K562 (cell line): ENCODE data around the gene PPP4C. TPM values are rescaled to one million over a fixed set of nuclear protein-coding genes. Genes with fewer than 3 reads are reported as not detected.

Source experiments
- ARHGAP35 ChIP-seq: fragments of 450-650 bp; IDR thresholded peaks from 2 replicates; pipeline ENCODE4 v1.6.1; 2018; ENCODE audit not compliant: partially characterized antibody
- BMI1 ChIP-seq: fragments of 150-350 bp; IDR thresholded peaks from 2 replicates; pipeline ENCODE4 v1.6.1; 2014; ENCODE audit warnings: low read length
- JUND ChIP-seq, 2 experiments: IDR thresholded peaks; 2 replicates in 1 of 2; 3 replicates in 1 of 2; pipeline ENCODE4 v1.6.1; 2011; ENCODE audit warnings: borderline replicate concordance in 2 of 2, low read depth in 2 of 2, low read length in 2 of 2, improper control_type of control experiment in 1 of 2, missing biosample characterization in 1 of 2, missing genetic modification characterization in 1 of 2, missing genetic modification reagents in 1 of 2
- MYC ChIP-seq, 2 experiments: fragments of 250-450 bp in 1 of 2; sonication (Bioruptor Pico) in 1 of 2; IDR thresholded peaks; 2 replicates each; pipeline versions ENCODE4 v1.5.1 to v1.6.1; 2012 to 2021; ENCODE audit warnings: low read depth in 2 of 2, borderline replicate concordance in 1 of 2, improper control_type of control experiment in 1 of 2, low read length in 1 of 2, mild to moderate bottlenecking in 1 of 2, moderate library complexity in 1 of 2
- NRF1 ChIP-seq, 2 experiments: fragments of 450-650 bp; IDR thresholded peaks in 1 of 2; conservative IDR thresholded peaks in 1 of 2; 2 replicates each; pipeline ENCODE4 v1.6.1; 2014; ENCODE audit warnings: mild to moderate bottlenecking in 2 of 2
- RBM22 ChIP-seq: fragments of 200-400 bp; formaldehyde crosslinking; IDR thresholded peaks from 2 replicates; pipeline ENCODE4 v1.6.1; 2018; ENCODE audit warnings: low read length, low read depth; ENCODE audit not compliant: poor library complexity, severe bottlenecking
- RCOR1 ChIP-seq, 2 experiments: IDR thresholded peaks; 2 replicates each; pipeline ENCODE4 v1.6.1; 2012; ENCODE audit warnings: low read depth in 2 of 2, low read length in 2 of 2, borderline replicate concordance in 1 of 2, improper control_type of control experiment in 1 of 2
- RFX1 ChIP-seq: fragments of 450-650 bp; IDR thresholded peaks from 2 replicates; pipeline ENCODE4 v1.6.1; 2016; ENCODE audit warnings: mild to moderate bottlenecking, moderate library complexity
- TCF3 ChIP-seq: sonication (generic); formaldehyde crosslinking; IDR thresholded peaks from 2 replicates; pipeline ENCODE4 v1.4.0; 2020; ENCODE audit warnings: mild to moderate bottlenecking, missing genetic modification reagents
- TRIM24 ChIP-seq, 2 experiments: fragments of 450-650 bp; IDR thresholded peaks; 2 replicates each; pipeline ENCODE4 v1.6.1; 2016
- polyA plus RNA-seq, 8 experiments: library from polyadenylated mRNA; depleted of rRNA in 4 of 8; stranded (reverse) in 5 of 8; unstranded in 3 of 8; fragments of >200 nt; fragmentation: Nextera tagmentation in 2 of 8; fragmentation: Illumina TruSeq in 1 of 8; extraction: Ambion mirVana in 2 of 8; extraction: Trizol in 1 of 8; gene quantifications; 2 replicates each; pipeline versions ENCODE4 v1.2.1 to v1.2.3, GENCODE V29; 2011 to 2014; ENCODE audit warnings: inconsistent platforms in 1 of 8, missing spikeins in 1 of 8
- total RNA-seq, 7 experiments: library from RNA; depleted of rRNA in 6 of 7; stranded (reverse); fragments of >200 nt in 6 of 7; fragmentation: Illumina TruSeq in 2 of 7; extraction: Trizol in 2 of 7; gene quantifications; 2 replicates each; pipeline versions ENCODE4 v1.2.1 to v1.2.3, GENCODE V29; 2011 to 2021; ENCODE audit warnings: low replicate concordance in 1 of 7
- TF ChIP-seq, protein P1 (sequence below): sonication (generic); formaldehyde crosslinking; IDR thresholded peaks from 2 replicates; pipeline ENCODE4 v1.8.0; 2023; ENCODE audit warnings: mild to moderate bottlenecking, missing genetic modification reagents
- TF ChIP-seq, protein P2 (sequence below): fragments of 250-450 bp; sonication (Bioruptor Pico); IDR thresholded peaks from 2 replicates; pipeline ENCODE4 v1.9.0; 2021; ENCODE audit warnings: mild to moderate bottlenecking
- TF ChIP-seq, protein P3 (sequence below): IDR thresholded peaks from 2 replicates; pipeline ENCODE4 v1.6.1; 2012; ENCODE audit warnings: low read depth, low read length, improper control_type of control experiment, borderline replicate concordance
- TF ChIP-seq, protein P4 (sequence below): fragments of 450-650 bp; IDR thresholded peaks from 2 replicates; pipeline ENCODE4 v1.6.1; 2016; ENCODE audit warnings: low read depth

The PPP4C gene
- total and polyA plus RNA-seq, 9 of the 15 experiments (the other 6 are each of a cell fraction or from before 2014, with no cell fraction given) = 3.5 to 183 (median 131) TPM

DNA sequence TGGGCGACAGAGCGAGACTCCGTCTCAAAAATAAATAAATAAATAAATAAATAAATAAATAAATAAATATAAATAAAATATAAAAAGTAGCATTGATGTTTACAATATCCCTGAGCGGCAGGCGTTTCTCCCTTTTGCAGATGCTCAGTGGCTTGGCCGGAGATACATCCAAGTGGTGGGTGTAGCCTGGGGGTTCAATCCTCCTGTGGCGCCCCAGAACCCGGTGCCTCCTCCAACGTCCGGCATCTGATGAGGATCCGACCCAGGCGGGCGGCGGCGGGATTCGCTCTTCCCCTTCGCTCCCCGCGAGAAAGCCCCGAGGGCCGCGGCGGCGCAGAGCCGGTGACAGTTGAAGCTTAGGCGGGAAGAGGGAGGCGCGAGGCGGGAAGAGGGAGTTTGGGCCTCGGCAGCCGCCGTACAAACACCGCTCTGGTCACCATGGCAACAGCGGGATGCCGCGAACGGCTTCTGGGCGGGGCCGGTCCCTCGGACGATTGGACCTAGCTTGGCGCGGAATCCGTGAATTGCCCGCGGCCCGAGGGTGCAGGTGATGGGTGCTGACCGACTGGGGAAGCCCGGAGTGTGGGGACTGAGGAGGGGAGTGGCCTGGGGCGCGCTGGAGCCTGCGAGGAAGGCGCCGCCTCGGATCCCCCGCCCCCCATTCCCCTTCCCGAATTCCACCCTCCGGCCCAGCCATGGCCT, 23.0 kb upstream of the PPP4C start (continued):
- TF ChIP-seq NRF1 (conservative IDR thresholded peaks at IDR 0.05 in 1 of 2, IDR thresholded peaks at IDR 0.05 in 1 of 2) (peak; percentile 80 to 84), ARHGAP35 (no peak), TCF3 (peak; percentile 42; the same call in 1 of the 2 replicates), RCOR1 (IDR thresholded peaks at IDR 0.05; ENCODE audit: borderline replicate concordance in 1 of 2, low read depth in 2 of 2, low read length in 2 of 2) (peak; percentile 26 to 91; a peak in 3 of 4 replicates), RFX1 (peak; percentile 100), RBM22 (peak; percentile 94), MYC (IDR thresholded peaks at IDR 0.05; ENCODE audit: low read depth, low read length) (peak; percentile 61; the same call in 1 of the 2 replicates), MYC (CRISPR knock-in tag; IDR thresholded peaks at IDR 0.05; ENCODE audit: borderline replicate concordance, low read depth) (peak; percentile 49; the same call in 1 of the 2 replicates), TRIM24 (IDR thresholded peaks at IDR 0.05) (peak; percentile 94 to 97), BMI1 (peak; percentile 92), JUND (IDR thresholded peaks at IDR 0.05; ENCODE audit: borderline replicate concordance, low read depth, low read length) (0 out of 2 replicates have a peak, but pooled peaks have one; percentile 42), JUND (tag; IDR thresholded peaks at IDR 0.05; ENCODE audit: borderline replicate concordance, low read depth, low read length) (peak; percentile 35; the same call in 1 of the 3 replicates)
- TF ChIP-seq, protein P1, sequence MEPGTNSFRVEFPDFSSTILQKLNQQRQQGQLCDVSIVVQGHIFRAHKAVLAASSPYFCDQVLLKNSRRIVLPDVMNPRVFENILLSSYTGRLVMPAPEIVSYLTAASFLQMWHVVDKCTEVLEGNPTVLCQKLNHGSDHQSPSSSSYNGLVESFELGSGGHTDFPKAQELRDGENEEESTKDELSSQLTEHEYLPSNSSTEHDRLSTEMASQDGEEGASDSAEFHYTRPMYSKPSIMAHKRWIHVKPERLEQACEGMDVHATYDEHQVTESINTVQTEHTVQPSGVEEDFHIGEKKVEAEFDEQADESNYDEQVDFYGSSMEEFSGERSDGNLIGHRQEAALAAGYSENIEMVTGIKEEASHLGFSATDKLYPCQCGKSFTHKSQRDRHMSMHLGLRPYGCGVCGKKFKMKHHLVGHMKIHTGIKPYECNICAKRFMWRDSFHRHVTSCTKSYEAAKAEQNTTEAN (CRISPR knock-in tag) = 0 out of 2 replicates have a peak, but pooled peaks have one; percentile 23
- TF ChIP-seq, protein P2, sequence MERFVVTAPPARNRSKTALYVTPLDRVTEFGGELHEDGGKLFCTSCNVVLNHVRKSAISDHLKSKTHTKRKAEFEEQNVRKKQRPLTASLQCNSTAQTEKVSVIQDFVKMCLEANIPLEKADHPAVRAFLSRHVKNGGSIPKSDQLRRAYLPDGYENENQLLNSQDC (CRISPR knock-in tag) = peak; percentile 21; the same call in 1 of the 2 replicates
- TF ChIP-seq, protein P3, sequence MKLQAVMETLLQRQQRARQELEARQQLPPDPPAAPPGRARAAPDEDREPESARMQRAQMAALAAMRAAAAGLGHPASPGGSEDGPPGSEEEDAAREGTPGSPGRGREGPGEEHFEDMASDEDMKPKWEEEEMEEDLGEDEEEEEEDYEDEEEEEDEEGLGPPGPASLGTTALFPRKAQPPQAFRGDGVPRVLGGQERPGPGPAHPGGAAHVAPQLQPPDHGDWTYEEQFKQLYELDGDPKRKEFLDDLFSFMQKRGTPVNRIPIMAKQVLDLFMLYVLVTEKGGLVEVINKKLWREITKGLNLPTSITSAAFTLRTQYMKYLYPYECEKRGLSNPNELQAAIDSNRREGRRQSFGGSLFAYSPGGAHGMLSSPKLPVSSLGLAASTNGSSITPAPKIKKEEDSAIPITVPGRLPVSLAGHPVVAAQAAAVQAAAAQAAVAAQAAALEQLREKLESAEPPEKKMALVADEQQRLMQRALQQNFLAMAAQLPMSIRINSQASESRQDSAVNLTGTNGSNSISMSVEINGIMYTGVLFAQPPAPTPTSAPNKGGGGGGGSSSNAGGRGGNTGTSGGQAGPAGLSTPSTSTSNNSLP = no peak
- TF ChIP-seq, protein P4, sequence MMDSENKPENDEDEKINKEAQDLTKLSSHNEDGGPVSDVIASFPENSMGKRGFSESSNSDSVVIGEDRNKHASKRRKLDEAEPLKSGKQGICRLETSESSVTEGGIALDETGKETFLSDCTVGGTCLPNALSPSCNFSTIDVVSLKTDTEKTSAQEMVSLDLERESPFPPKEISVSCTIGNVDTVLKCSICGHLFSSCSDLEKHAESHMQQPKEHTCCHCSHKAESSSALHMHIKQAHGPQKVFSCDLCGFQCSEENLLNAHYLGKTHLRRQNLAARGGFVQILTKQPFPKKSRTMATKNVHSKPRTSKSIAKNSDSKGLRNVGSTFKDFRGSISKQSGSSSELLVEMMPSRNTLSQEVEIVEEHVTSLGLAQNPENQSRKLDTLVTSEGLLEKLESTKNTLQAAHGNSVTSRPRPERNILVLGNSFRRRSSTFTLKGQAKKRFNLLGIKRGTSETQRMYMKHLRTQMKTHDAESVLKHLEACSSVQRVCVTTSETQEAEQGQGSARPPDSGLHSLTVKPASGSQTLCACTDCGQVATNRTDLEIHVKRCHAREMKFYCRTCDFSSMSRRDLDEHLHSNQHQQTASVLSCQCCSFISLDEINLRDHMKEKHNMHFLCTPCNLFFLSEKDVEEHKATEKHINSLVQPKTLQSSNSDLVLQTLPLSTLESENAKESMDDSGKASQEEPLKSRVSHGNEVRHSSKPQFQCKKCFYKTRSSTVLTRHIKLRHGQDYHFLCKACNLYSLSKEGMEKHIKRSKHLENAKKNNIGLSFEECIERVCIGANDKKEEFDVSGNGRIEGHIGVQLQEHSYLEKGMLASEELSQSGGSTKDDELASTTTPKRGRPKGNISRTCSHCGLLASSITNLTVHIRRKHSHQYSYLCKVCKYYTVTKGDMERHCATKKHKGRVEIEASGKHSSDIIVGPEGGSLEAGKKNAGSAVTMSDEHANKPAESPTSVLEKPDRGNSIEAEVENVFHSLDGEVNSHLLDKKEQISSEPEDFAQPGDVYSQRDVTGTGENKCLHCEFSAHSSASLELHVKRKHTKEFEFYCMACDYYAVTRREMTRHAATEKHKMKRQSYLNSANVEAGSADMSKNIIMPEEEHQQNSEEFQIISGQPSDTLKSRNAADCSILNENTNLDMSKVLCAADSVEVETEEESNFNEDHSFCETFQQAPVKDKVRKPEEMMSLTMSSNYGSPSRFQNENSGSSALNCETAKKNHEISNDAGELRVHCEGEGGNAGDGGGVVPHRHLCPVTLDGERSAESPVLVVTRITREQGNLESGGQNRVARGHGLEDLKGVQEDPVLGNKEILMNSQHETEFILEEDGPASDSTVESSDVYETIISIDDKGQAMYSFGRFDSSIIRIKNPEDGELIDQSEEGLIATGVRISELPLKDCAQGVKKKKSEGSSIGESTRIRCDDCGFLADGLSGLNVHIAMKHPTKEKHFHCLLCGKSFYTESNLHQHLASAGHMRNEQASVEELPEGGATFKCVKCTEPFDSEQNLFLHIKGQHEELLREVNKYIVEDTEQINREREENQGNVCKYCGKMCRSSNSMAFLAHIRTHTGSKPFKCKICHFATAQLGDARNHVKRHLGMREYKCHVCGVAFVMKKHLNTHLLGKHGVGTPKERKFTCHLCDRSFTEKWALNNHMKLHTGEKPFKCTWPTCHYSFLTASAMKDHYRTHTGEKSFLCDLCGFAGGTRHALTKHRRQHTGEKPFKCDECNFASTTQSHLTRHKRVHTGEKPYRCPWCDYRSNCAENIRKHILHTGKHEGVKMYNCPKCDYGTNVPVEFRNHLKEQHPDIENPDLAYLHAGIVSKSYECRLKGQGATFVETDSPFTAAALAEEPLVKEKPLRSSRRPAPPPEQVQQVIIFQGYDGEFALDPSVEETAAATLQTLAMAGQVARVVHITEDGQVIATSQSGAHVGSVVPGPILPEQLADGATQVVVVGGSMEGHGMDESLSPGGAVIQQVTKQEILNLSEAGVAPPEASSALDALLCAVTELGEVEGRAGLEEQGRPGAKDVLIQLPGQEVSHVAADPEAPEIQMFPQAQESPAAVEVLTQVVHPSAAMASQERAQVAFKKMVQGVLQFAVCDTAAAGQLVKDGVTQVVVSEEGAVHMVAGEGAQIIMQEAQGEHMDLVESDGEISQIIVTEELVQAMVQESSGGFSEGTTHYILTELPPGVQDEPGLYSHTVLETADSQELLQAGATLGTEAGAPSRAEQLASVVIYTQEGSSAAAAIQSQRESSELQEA = peak; percentile 98
